ENCODE data around the gene PPM1N. TPM values are rescaled to one million over a fixed set of nuclear protein-coding genes. Genes with fewer than 3 reads are reported as not detected.

The PPM1N gene
- polyA plus RNA-seq, 3 donors = 1.3 to 4.3 (median 2.7) TPM

- intact Hi-C loops (cut with micrococcal nuclease) = loop anchor here in 1 of 2 donors (10.0 kb wide), 1 partner anchor 190 kb away; no protein-coding TSS in a partner anchor
- H3K27me3 Mint-ChIP-seq (ENCODE audit: low read depth in 3 of 3) = peaks cover 41 to 72% (median 57%) of the 10 kb centered on the region in 3 donors
Measured at GRCh38 chr19:45495178-45495577, 3.1 kb upstream of the PPM1N start.

GRCh38 chr19:45496349-45496953 is 1.8 kb upstream of the PPM1N start:
- Histone ChIP-seq H4K20me1 (ENCODE audit: insufficient read depth, low read length) (peaks cover 10% of the 10 kb centered on the region), H3K9me3 (replicated peaks in 1 of 2; ENCODE audit: control insufficient read depth in 1 of 2, insufficient read depth in 1 of 2, low read length in 2 of 2) (peaks cover 6 to 8% of the 10 kb centered on the region in 2 donors), H3K27me3 (ENCODE audit: control insufficient read depth in 2 of 2, insufficient read depth in 2 of 2, low read length in 2 of 2) (peaks cover 15 to 46% of the 10 kb centered on the region in 2 donors), H3K4me2 (replicated peaks; ENCODE audit: extremely low read depth, low read length, poor library complexity, severe bottlenecking) (peak overlapping the region; percentile 95), H3K36me3 (replicated peaks in 1 of 2; ENCODE audit: control insufficient read depth in 1 of 2, insufficient read depth in 2 of 2, low read length in 2 of 2) (no peaks in the 10 kb centered on the region), H3K4me1 (ENCODE audit: control insufficient read depth in 1 of 2, insufficient read depth in 2 of 2, low read length in 2 of 2) (peaks cover 56 to 70% of the 10 kb centered on the region in 2 donors), H3K4me3 (replicated peaks in 1 of 3; ENCODE audit: low read depth in 2 of 3, low read length in 3 of 3) (peak overlapping the region; percentile 44 to 79 (median 47)), H2AFZ (ENCODE audit: insufficient read depth, low read depth, low read length, poor library complexity, severe bottlenecking) (peak overlapping the region; percentile 52), H3K9ac (ENCODE audit: insufficient read depth, low read length, poor library complexity, severe bottlenecking) (no peak overlapping the region), H3K79me2 (ENCODE audit: insufficient read depth, low read length) (no peaks in the 10 kb centered on the region), H3K27ac (ENCODE audit: low read depth in 1 of 2, low read length in 2 of 2) (no peak overlapping the region)
- under 1% methylated on average over 41 of the region's 54 CpGs for WGBS (ENCODE audit: insufficient coverage)
- H3K36me3 Mint-ChIP-seq = peaks cover 14 to 17% of the 10 kb centered on the region in 2 donors
- H3K9me3 Mint-ChIP-seq = peaks cover 5 to 15% (median 11%) of the 10 kb centered on the region in 7 donors
- peak overlapping the region; percentile 71 to 76 for H3K4me3 Mint-ChIP-seq
- H3K27ac Mint-ChIP-seq = no peak overlapping the region
- intact Hi-C loops (cut with micrococcal nuclease) = loop anchor here in 1 of 2 donors (10.0 kb wide), 1 partner anchor 188 kb away; no protein-coding TSS in a partner anchor
- H3K27me3 Mint-ChIP-seq (ENCODE audit: low read depth in 3 of 3) = peaks cover 40 to 78% (median 59%) of the 10 kb centered on the region in 3 donors
- TF ChIP-seq CTCF (IDR thresholded peaks at IDR 0.05) = no peak
- H3K4me1 Mint-ChIP-seq = peaks cover 53% of the 10 kb centered on the region
- DNase-seq = peak in 1 of 3 donors; percentile 25

More at GRCh38 chr19:45495178-45495577, 3.1 kb upstream of the PPM1N start:
- Mint-ChIP-seq H3K36me3 (peaks cover 14 to 17% of the 10 kb centered on the region in 2 donors), H3K4me1 (peaks cover 46% of the 10 kb centered on the region), H3K4me3 (peak overlapping the region in 1 of 2 donors; percentile 76), H3K9me3 (peaks cover 5 to 15% (median 11%) of the 10 kb centered on the region in 7 donors), H3K27ac (peak overlapping the region in 1 of 7 donors; percentile 11)
- Histone ChIP-seq H3K9ac (ENCODE audit: insufficient read depth, low read length, poor library complexity, severe bottlenecking) (no peak overlapping the region), H3K27me3 (ENCODE audit: control insufficient read depth in 2 of 2, insufficient read depth in 2 of 2, low read length in 2 of 2) (peaks cover 15 to 46% of the 10 kb centered on the region in 2 donors), H3K9me3 (replicated peaks in 1 of 2; ENCODE audit: control insufficient read depth in 1 of 2, insufficient read depth in 1 of 2, low read length in 2 of 2) (peaks cover 6 to 8% of the 10 kb centered on the region in 2 donors), H3K36me3 (replicated peaks in 1 of 2; ENCODE audit: control insufficient read depth in 1 of 2, insufficient read depth in 2 of 2, low read length in 2 of 2) (no peaks in the 10 kb centered on the region), H4K20me1 (ENCODE audit: insufficient read depth, low read length) (peaks cover 10% of the 10 kb centered on the region), H3K79me2 (ENCODE audit: insufficient read depth, low read length) (no peaks in the 10 kb centered on the region), H3K4me1 (ENCODE audit: control insufficient read depth in 1 of 2, insufficient read depth in 2 of 2, low read length in 2 of 2) (peaks cover 48 to 59% of the 10 kb centered on the region in 2 donors), H2AFZ (ENCODE audit: insufficient read depth, low read depth, low read length, poor library complexity, severe bottlenecking) (no peak overlapping the region), H3K4me2 (replicated peaks; ENCODE audit: extremely low read depth, low read length, poor library complexity, severe bottlenecking) (no peak overlapping the region), H3K4me3 (replicated peaks in 1 of 3; ENCODE audit: low read depth in 2 of 3, low read length in 3 of 3) (no peak overlapping the region), H3K27ac (ENCODE audit: low read depth in 1 of 2, low read length in 2 of 2) (no peak overlapping the region)
- no peak for TF ChIP-seq CTCF (IDR thresholded peaks at IDR 0.05)
- no peak for DNase-seq
- WGBS (ENCODE audit: insufficient coverage) = 100% methylated on average over 3 of the region's 5 CpGs

All from CD14-positive monocyte (primary cell).